ENCODE results near the gene PTPMT1.

The PTPMT1 gene

DNA sequence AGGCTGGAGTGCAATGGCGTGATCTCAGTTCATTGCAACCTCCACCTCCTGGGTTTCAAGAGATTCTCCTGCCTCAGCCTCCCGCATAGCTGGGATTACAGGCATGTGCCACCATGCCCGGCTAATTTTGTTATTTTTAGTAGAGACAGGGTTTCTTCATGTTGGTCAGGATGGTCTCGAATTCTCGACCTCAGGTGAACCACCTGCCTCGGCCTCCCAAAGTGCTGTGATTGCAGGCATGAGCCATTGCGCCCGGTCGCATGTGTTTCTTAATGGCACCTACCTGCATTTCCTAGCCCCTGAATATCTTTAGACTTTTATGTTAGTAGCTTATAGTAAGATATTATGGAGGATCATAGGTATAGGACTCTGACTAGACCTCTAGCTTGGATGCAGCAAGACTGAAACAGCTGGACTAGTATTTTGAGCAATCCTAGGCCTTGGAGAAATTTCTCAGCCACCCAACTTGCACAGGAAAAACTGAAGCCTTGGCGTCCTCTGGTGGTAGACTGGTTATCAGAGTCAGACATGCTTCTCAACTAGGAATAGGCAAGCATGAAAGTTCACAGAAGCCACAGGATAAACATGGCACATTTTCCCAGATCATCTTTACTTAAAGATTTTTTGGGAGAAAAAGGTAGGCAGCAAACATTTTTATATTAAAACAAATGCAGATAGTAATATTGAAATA, 51.5 kb downstream of the PTPMT1 start:
- DNase-seq: peak in 2 of 3 experiments; percentile 4 to 56

DNA sequence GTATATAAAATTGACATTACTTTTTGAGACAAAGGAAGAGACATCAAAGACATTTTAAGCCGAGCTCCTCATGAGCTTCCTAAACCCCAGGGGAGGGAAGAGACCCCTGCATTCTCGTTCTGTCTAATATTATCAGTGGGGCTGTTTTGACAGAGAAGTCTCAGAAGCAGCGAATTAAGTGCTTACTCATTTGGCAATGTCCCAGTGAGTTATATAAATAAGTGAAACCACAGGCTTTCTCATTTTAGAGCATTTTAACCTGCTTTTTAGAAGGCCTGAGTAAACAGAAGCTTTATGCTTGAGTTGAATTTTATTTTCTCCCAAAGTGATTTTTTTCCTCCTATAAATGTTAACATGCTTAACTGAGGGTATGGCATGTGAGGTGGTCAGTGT, 52.0 kb downstream of the PTPMT1 start:
- no peak for DNase-seq

DNA sequence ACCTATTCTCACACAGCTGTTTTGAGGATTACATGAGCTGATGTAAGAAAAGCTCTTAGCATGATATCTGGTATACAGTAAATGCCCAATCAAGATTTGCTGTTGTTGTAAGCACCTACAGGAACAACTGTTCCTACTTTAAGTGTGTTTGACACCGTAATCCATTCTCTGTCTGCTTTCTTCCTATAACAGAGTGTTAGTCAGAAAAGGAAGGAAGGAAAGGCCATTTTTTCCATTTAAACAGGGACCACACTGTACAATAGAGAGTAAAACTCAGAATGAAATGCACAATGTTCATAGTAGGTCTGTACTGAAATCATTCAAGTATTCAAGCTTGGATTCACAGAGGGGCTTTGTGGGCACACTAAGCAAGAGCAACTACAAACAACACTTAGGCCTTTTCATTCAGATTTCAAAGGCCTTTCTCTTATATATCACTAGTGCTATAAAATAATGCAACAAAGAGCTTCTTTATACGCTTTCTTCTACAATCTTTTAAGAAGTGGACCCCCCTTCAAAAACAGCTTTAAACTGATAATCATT, 55.5 kb downstream of the PTPMT1 start:
- DNase-seq: no peak
